AG09319 (cell line): ENCODE results near the gene TMEM132C.

ENCODE experiments used
- DNase-seq: peaks from one replicate; pipeline ENCODE4 v3.0.0-alpha.2; 2010; ENCODE audit warnings: low read depth; ENCODE audit errors: extremely low read depth
- CTCF ChIP-seq: IDR thresholded peaks from 2 replicates; pipeline ENCODE4 v1.5.1; 2011; ENCODE audit warnings: low read depth, mild to moderate bottlenecking, inconsistent platforms, low read length, moderate library complexity

The TMEM132C gene

GRCh38 chr12:128606970-128607369 lies 340.0 kb downstream of the TMEM132C start:
- no peak for TF ChIP-seq CTCF
- no peak for DNase-seq

GRCh38 chr12:128607641-128608040 lies 340.7 kb downstream of the TMEM132C start:
- TF ChIP-seq CTCF: no peak

DNA sequence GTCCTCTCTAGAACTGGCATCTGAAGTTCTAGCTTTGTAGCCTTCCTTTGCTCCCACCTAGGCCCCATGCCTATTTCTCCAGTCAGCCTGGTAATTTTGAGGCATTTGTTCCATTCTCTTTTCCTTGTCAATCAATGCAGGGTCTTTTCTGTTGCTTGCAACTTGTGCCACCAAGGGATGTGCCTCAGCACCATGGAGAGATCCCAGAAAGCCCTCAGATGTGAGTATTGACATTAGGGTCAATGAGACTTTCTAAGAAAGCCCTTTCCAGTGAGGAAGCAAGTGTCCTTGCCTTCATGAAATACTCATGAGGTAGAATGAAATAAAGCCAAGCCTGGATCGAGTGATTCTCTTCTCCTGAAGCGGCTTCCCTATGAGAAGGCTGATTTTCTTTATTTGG lies 342.9 kb downstream of the TMEM132C start:
- DNase-seq: no peak
- TF ChIP-seq CTCF: no peak

More at GRCh38 chr12:128607641-128608040, 340.7 kb downstream of the TMEM132C start:
- DNase-seq: no peak

- no peak for TF ChIP-seq CTCF
- DNase-seq: no peak
Observed at GRCh38 chr12:128611736-128612135, 344.8 kb downstream of the TMEM132C start.

- no peak for DNase-seq
- no peak for TF ChIP-seq CTCF
Observed at GRCh38 chr12:128612150-128612850, 345.3 kb downstream of the TMEM132C start.

DNA sequence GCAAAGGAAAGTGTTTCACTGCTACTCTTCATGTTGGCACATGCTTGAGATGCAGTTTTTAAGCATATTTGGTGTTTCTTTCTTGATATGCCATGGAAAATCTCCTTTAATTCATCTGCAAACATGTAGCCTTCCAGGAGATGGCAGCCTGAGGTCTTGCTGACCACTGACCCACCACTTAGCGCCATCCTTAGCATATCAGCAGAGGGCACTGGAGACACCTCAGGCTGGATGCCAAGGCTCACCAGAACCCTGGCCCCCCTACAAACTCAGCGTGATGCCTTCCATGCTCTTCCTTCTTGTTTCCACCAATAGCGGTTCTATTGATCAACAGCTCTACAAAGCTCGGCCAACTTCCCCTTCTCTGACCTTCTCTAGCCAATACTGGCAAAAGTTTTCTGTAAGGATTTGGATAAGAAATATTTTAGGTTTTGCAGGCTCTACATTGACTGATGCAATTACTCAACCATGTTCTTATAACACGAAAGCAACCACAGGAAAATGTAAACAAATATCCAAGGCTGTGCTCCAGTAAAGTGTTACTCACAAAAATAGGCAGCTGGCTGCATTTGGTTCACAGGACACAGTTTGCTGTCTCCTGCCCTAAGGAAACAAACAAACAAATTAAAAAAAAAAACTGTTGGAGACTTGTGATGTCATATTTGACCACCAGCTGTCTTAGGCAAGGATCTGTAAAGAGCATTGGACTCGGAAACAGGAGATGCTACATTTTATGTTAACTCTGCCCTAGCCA lies 347.0 kb downstream of the TMEM132C start:
- DNase-seq: no peak
- TF ChIP-seq CTCF: no peak

DNA sequence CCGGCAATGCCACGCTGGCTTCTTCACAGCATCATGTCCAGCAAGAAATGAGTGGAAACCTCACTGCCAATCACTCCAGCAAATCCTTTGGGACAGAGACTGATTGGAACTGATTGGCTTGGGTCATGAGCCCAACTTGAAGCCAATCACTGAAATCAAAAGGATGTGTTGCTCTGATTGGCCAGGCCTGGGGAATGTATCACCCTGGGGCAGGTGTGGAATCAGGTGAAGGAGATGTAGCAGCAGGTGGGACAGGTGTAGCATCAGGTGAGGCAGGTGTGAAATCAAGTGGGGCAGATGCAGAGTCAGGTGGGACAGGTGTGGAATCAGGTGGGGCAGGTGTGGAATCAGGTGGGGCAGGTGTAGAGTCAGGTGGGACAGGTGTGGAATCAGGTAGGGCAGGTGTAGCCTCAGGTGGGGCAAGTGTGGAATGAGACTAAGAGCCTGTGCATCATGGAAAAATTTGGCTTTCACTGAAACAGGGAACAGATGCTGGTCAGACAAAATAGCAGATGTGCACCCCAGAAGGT lies 350.4 kb downstream of the TMEM132C start:
- no peak for DNase-seq
- TF ChIP-seq CTCF: no peak
